CD4-positive, alpha-beta T cell treated with Interleukin-12 subunit alpha and Interleukin-12 subunit beta, for 1 hour (primary cell): ENCODE results near the gene RPP25L.
"Not testable (repeated sequence)": the region's sequence is repeated elsewhere in the genome, so short reads cannot be mapped to it uniquely, and the experiment has no call there.

Experiments used
- DNase-seq: peaks from one replicate; pipeline ENCODE4 v3.0.0-alpha.2; 2020

The RPP25L gene, protein sequence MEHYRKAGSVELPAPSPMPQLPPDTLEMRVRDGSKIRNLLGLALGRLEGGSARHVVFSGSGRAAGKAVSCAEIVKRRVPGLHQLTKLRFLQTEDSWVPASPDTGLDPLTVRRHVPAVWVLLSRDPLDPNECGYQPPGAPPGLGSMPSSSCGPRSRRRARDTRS

GRCh38 chr9:34611811-34612787, at the start of gene RPP25L:
TSS of gene RPP25L (minus strand) at chr9:34612097. CDS start at chr9:34611296, 801 bp downstream.
- DNase-seq = peak; percentile 87

DNA sequence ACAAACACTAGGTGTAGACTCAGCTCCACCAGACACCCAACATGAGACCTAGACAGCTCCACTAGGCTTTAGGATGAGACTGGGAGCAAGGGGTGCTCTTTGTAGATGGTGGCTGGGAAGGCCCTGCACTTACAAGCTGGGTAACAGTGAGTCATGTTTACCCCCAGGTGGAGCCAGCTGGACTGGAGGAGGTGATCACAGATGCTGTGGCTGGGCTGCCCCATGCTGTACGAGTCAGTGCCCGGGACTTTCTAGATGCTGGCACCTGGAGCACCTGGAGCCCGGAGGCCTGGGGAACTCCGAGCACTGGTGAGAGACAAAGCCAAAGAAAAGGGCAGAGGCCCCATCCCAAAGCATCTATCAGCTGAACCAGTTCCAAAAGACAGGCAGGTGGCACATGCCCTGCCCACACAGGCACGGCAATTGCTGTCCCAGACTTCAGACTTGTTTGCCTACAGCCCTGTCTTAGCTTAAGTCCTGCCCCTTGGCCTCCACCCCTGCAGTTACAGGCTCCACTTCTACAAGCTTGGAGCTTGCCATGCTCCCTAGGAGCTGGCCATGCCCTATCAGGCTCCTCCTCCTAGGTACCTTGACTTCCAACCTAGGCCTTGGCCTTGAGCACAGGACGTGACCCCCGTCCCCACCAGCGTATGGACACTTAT, 47.8 kb upstream of the RPP25L start:
- no peak for DNase-seq

- DNase-seq = no peak
These were observed 46.6 kb upstream of the RPP25L start for GRCh38 chr9:34658461-34658860.

DNA sequence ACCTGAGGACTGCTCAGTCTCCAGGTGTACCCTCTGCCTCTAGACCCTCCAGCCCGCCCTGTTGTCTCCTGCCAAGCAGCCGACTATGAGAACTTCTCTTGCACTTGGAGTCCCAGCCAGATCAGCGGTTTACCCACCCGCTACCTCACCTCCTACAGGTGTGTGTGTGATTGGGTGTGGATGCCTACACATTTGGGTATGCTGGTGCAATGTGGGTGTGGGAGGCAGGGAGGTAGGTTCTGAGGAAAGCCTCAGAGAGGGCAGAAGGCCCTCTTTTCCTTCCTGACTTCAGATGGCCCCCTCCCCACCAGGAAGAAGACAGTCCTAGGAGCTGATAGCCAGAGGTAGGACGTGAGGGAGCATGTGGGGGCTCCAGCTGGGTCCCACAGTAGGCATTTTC, 45.1 kb upstream of the RPP25L start:
- DNase-seq = no peak

GRCh38 chr9:34655394-34655793, 43.5 kb upstream of the RPP25L start:
- DNase-seq = no peak

GRCh38 chr9:34654323-34655051, 42.6 kb upstream of the RPP25L start:
- no peak for DNase-seq

DNA sequence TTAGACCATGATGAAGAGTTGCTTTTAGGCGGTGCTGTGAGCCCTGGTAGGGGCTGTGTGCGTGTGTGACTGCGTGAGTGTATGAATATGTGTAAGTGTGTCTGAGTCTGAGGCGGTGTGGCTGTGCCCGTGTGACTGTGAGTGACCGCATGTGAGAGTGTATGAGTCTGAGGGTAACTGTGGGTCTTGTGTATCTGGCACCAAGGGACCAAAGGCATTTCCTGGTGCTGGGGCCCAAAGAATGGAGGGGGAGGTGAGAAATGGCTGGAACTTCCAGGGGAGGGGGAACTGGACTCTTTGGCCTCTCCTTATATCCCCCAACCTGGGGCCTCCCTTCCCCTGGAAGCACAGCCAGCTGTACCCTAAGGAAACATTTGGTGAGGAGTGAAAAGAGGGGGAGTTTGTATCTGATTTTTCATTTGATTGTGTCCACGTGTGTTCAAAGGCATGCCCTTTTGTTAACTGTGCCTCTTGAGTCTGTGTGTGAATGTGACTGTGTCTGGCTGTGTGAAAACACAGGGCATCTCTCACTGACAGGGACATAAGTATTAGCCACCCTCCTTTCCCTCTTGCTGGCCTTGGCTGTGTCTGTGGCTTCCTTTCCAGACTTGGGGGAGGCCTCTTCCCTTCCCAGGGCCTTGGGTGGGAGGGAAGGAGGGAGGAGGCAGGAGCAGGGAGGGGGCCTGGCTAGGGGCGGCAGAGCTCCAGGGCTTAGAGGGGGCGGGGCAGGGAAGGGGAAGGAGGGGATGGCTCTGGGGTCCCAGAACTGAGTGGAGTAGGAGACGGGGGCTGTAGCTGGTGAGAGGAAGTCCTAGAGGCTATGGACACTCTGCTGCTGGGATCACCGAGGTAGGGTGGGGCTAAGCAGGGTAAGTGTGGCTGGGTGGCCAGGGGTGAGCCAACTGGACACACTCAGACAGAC, 41.5 kb upstream of the RPP25L start:
- no peak for DNase-seq

DNA sequence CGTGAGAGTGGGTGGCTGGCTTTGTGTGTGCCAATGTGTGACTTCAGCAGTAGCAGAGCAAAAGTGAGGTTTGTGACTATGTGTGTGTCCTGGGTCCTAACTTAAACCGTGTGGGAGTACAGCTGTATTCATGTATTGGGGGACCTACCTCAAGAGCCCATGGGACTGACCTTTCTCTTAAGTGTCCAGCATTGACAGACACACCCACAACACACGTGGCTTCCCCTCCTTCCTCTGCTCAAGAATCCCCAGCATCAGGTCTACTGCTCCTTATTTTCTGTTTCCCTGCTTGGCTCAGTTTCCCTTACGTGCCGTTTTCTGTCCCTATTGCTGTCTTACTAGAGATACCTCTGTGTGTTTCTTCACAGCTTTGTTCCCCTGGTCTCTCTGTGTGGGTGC, 40.7 kb upstream of the RPP25L start:
- no peak for DNase-seq

- DNase-seq = peak; percentile 41
These were observed 40.1 kb upstream of the RPP25L start, which contains the start of gene IL11RA for GRCh38 chr9:34651876-34652601. TSS of gene IL11RA (plus strand) at chr9:34652185. CDS start at chr9:34655218, 3,033 bp downstream.

- DNase-seq = no peak
These were observed 39.4 kb upstream of the RPP25L start for GRCh38 chr9:34651321-34651720.

DNA sequence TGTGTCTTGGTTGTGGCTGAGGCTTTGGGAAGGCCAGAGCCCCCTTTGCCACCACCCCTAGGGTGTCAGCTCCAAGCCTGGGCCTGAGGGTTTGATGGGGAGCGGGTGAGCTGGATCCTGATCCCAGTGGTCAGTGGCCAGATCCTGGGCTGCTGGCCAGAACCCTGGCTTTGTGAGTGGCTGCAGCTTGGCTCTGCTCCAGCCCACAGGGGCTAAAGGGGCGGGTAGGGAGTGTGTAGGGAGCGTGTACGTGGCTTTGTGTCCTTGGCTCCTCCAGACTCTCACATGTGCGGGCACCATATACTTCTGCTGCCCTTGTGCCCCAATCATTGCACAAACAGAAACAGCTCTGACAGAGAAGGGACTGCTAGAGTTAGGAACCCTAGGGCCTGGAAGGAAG, 38.9 kb upstream of the RPP25L start:
- no peak for DNase-seq

DNA sequence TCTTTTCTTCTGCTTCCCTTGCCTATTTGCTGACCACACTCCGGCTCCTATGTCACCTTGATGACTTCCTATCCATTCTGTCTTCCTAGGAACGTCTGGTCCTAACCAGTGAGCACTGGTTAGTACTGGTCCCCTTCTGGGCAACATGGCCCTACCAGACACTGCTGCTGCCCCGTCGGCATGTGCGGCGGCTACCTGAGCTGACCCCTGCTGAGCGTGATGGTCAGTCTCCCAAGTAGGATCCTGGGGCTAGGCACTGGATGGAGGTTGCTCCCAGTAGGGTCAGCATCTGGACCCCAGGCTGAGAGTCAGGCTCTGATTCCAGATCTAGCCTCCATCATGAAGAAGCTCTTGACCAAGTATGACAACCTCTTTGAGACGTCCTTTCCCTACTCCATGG, 36.8 kb upstream of the RPP25L start:
- no peak for DNase-seq

DNA sequence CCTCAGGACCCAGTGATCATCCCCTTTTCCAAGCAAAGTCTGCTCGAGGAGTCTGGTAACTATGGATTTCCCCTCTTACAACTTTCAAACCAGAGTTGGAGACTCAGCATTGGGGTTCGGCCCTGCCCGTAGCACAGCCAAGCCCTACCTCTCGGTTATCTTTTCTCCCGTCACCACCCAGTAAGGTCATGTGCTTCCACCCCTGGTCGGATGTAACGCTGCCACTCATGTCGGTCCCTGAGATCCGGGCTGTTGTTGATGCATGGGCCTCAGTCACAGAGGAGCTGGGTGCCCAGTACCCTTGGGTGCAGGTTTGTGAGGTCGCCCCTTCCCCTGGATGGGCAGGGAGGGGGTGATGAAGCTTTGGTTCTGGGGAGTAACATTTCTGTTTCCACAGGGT, 35.8 kb upstream of the RPP25L start:
- no peak for DNase-seq

- DNase-seq = no peak
These were observed 35.1 kb upstream of the RPP25L start for GRCh38 chr9:34647084-34647403.

GRCh38 chr9:34646211-34647083, 34.5 kb upstream of the RPP25L start, which contains the start of gene GALT:
TSS of gene GALT (plus strand) at chr9:34646675. CDS start at chr9:34646705, 30 bp downstream.
- peak; percentile 96 for DNase-seq

GRCh38 chr9:34644766-34645314, 32.9 kb upstream of the RPP25L start:
- DNase-seq = no peak

DNA sequence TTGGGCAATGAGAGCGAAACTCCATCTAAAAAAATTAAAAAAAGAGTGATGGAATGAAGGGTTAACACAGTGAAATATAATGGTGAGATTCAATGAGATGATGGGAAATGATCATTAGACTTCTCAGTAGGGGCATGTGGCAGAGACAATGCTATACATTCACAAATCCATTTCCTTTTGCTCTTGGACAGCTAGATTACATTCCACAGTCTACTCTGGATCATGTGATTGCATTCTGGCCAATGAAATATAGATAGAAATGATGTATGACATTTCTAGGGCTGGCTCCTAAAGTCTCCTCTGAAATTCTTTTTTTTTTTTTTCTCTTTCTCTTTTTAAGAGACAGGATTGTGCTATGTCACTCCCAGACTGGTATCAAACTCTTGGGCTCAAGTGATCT, 30.8 kb upstream of the RPP25L start:
- DNase-seq = no peak

- DNase-seq = not testable (repeated sequence)
These were observed 27.4 kb upstream of the RPP25L start for GRCh38 chr9:34639322-34639721.

DNA sequence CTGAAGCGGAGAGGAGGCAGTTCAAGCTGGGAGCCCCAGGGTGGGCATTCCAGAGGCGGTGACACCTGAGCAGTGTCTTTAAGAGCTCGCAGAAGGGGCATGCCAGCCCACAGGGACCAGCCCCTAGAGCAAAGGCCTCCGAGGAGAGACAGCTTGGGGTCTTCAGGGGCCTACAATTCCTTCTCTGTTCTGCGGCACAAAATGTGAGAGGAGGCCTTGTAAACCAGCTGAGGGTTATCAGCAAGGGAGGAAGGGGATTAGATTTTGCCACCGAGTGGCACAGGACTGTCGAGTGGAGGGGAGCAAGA, 26.2 kb upstream of the RPP25L start:
- no peak for DNase-seq
